Ishikawa (cell line): ENCODE data around the gene CFLAR.

ENCODE experiments used
- CEBPB ChIP-seq: IDR thresholded peaks from 2 replicates; pipeline ENCODE4 v1.6.1; 2012
- CREB1 ChIP-seq: IDR thresholded peaks from 2 replicates; pipeline ENCODE4 v1.6.1; 2012; ENCODE audit warnings: low read depth
- EGR1 ChIP-seq: IDR thresholded peaks from 2 replicates; pipeline ENCODE4 v1.6.1; 2012
- EP300 ChIP-seq: IDR thresholded peaks from 2 replicates; pipeline ENCODE4 v1.6.1; 2012; ENCODE audit warnings: borderline replicate concordance
- NFIC ChIP-seq: IDR thresholded peaks from 2 replicates; pipeline ENCODE4 v1.6.1; 2012
- RAD21 ChIP-seq: IDR thresholded peaks from 2 replicates; pipeline ENCODE4 v1.6.1; 2012; ENCODE audit warnings: low read depth
- TAF1 ChIP-seq: IDR thresholded peaks from 2 replicates; pipeline ENCODE4 v1.6.1; 2012; ENCODE audit warnings: low read depth, mild to moderate bottlenecking
- TCF12 ChIP-seq: IDR thresholded peaks from 2 replicates; pipeline ENCODE4 v1.6.1; 2012; ENCODE audit warnings: low read depth
- TEAD4 ChIP-seq: IDR thresholded peaks from 2 replicates; pipeline ENCODE4 v1.6.1; 2012
- USF1 ChIP-seq: IDR thresholded peaks from 2 replicates; pipeline ENCODE4 v1.6.1; 2012
- YY1 ChIP-seq: IDR thresholded peaks from 2 replicates; pipeline ENCODE4 v1.6.1; 2012; ENCODE audit warnings: low read depth
- ZBTB7A ChIP-seq: IDR thresholded peaks from 2 replicates; pipeline ENCODE4 v1.6.1; 2012; ENCODE audit warnings: low read depth
- TF ChIP-seq, protein P1 (sequence below): IDR thresholded peaks from 2 replicates; pipeline ENCODE4 v1.6.1; 2012
- TF ChIP-seq, protein P2 (sequence below): IDR thresholded peaks from 2 replicates; pipeline ENCODE4 v1.6.1; 2012; ENCODE audit warnings: low read depth, mild to moderate bottlenecking

GRCh38 chr2:201171259-201171814, 55.4 kb downstream of the CFLAR start:
- TF ChIP-seq YY1 (no peak), TEAD4 (no peak), EP300 (no peak), TAF1 (no peak), USF1 (no peak), EGR1 (no peak), RAD21 (no peak), CEBPB (no peak), TCF12 (no peak), ZBTB7A (no peak), CREB1 (no peak), NFIC (no peak)
- TF ChIP-seq, protein P1, sequence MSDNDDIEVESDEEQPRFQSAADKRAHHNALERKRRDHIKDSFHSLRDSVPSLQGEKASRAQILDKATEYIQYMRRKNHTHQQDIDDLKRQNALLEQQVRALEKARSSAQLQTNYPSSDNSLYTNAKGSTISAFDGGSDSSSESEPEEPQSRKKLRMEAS = no peak
- TF ChIP-seq, protein P2, sequence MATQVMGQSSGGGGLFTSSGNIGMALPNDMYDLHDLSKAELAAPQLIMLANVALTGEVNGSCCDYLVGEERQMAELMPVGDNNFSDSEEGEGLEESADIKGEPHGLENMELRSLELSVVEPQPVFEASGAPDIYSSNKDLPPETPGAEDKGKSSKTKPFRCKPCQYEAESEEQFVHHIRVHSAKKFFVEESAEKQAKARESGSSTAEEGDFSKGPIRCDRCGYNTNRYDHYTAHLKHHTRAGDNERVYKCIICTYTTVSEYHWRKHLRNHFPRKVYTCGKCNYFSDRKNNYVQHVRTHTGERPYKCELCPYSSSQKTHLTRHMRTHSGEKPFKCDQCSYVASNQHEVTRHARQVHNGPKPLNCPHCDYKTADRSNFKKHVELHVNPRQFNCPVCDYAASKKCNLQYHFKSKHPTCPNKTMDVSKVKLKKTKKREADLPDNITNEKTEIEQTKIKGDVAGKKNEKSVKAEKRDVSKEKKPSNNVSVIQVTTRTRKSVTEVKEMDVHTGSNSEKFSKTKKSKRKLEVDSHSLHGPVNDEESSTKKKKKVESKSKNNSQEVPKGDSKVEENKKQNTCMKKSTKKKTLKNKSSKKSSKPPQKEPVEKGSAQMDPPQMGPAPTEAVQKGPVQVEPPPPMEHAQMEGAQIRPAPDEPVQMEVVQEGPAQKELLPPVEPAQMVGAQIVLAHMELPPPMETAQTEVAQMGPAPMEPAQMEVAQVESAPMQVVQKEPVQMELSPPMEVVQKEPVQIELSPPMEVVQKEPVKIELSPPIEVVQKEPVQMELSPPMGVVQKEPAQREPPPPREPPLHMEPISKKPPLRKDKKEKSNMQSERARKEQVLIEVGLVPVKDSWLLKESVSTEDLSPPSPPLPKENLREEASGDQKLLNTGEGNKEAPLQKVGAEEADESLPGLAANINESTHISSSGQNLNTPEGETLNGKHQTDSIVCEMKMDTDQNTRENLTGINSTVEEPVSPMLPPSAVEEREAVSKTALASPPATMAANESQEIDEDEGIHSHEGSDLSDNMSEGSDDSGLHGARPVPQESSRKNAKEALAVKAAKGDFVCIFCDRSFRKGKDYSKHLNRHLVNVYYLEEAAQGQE = no peak
